Middle frontal gyrus (tissue), 1 donor: ENCODE results near the gene SHB.

Experiments used
- DNase-seq: peaks from one replicate; pipeline ENCODE4 v3.0.0-alpha.2; 2015; ENCODE audit warnings: low spot score; ENCODE audit errors: extremely low spot score

SHB gene

DNA sequence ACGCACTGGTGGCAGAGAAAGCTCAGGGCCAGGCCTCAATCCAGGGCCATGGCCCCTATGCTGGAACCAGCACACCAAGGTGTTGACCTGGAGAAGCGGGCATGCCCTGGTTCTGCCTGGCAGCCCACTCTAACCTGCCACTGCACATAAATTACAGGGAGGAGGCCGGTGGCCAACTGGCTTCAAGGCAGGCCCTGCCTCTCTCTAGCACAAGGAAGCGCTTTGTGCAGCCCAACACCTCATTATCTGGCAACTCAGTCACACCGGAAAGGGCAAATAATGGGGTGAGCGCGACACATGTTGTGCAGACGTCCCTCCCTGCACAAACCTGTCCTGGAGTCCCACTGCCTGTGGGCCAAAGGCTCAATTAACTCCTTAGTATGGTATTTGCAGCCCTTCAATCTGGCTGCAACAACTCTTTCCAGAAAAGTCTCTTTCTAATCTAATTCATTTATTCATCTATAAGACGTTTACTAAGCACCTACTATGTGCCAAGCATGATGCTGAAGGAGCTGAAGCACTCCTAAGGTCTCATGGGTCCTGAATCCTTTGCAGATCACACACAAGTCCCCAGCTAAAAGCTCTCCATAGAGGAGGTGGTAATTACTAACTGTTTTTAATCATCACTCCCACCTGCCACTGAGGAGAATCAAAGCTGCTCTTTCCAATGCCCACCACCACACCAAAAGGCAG is 24.9 kb downstream of the SHB start:
- no peak for DNase-seq

DNA sequence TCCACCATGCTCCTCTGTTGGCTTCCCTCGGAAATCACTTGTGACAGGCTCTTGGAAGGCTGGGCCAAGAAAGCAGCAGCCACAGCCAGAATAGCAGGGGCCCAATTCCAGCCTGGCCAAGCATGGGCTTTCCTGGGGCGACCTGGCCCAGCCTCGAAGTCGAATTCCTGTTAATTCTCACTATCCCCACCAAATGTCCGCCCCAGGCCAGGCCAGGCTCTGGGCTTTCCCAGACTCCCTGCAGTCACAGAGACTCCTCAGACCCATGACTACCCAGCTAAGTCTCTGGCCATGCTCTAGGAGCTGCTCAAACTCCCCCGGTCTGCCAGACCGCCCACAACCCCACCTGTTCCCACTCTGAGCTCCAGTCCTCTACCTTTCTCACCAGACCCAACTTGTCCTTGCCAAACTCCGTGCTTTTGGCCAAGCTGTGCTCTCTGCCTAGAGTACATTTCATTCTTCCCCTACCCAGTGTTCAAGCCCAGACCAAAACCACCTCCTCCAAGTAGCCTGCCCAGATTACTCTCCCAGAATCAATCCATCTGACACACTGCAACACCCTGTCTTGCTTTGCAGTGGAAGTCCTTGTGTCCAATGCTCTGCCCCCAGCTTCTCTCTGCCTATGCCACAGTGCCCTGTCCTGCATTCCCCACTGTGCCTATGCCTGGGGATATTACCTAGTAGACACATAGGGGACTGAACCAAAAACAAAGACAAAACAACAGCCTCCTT is 26.2 kb downstream of the SHB start:
- no peak for DNase-seq

DNA sequence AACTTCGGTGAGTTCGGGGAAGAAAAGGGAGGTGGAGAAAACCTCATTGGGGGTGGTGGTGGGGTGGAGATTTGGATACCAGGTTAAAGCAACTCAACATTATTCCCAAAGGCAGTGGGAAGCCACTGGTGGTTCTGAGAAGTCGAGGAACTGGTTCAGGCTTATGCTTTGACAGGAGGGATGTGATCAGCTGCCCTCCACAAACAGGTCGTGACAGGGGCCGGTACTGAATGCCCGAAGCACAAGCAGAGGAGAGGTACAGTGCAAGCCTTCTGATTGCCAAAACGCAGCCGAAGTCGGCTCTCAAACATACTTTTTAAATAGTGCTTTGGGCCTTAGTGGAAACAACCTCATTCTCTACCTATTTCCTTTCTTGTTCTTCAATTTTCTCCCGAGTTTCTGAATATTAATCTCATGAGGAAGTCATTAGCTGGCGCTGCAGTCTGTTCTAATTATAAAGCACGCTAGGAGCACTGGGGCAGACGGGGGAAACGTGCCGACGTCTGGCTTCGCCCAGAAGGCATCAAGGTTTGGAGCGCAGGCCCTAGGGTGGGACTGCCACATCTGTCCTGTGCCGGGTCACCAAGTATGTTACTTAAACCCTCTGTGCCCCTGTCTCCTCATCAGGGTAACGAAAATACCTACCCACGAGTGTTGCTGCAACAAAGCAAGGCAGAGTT is 27.3 kb downstream of the SHB start:
- no peak for DNase-seq

DNA sequence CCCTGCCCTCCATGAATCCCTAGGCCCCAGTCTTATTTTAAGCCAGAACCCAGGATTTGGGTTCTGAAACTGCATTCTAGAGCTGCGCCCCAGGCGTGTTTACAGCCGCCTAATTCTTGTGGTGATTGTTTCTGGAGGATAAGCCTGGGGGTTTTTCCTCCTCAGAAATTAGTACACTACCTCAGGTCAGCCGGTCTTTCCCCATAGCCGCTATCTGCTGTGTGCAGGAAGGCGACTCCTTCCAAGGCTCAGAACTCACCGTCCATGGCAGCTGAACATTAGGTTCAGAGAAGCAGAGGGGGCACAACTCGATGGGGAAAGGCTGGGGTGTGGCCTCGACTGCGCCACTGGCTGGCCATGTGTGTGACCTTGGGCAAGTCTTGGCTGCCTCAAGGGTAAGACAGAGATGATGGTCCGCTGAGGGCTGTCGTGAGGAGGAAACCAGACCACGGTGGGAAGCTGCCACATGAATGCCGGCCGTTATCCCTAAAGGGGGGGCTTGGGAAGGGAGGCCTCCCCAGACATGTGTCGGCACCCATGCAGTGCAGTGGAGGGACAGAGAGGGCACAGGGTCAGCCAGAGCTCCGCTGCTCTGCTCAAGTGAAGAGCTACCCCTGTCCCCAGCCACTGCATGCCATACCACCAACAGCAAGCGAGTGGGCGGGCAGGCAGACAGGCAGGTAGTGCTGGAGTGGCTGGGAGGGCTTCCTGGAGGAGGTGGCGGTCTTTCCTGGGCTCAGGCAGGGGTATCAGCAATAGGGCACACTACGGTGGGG is 28.9 kb downstream of the SHB start:
- no peak for DNase-seq

DNA sequence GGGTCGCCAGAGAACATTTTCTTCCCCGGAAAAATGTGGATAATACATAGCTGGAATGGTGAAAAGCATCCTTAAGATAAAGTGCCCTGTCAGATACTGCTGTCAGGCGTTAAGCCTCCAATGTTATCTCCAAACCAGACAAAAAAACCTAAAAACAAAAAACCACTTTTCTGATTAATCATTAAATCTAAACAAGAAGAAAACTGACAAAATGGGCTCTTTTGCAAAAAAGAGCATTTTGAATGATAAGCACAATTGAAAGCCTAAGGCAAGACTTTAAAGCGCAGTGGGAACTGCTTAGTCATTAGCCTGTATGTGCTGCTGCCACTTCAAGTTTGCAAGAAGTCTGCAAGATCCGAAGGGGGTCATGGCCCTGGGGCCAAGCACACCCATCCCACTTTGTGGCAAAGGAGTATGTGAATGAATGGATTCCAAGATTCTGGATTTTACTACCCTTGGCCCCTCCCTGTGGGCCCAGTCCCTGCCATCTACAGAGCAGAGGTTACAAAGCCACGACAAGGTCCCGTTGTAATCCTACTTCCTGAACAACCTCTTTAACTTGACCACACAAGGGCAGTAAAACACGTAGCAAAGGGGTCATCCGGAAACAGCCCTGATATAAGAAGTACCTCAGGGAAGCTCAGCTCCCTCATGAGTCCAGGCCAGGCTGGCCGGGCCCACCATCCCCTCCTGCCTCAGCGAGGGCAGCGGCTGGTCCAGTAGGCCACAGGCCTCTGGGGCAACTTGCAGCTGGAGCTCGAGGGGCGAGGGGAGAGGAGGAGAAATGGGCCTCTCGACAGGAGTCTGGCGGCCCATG is 29.7 kb downstream of the SHB start:
- no peak for DNase-seq

DNA sequence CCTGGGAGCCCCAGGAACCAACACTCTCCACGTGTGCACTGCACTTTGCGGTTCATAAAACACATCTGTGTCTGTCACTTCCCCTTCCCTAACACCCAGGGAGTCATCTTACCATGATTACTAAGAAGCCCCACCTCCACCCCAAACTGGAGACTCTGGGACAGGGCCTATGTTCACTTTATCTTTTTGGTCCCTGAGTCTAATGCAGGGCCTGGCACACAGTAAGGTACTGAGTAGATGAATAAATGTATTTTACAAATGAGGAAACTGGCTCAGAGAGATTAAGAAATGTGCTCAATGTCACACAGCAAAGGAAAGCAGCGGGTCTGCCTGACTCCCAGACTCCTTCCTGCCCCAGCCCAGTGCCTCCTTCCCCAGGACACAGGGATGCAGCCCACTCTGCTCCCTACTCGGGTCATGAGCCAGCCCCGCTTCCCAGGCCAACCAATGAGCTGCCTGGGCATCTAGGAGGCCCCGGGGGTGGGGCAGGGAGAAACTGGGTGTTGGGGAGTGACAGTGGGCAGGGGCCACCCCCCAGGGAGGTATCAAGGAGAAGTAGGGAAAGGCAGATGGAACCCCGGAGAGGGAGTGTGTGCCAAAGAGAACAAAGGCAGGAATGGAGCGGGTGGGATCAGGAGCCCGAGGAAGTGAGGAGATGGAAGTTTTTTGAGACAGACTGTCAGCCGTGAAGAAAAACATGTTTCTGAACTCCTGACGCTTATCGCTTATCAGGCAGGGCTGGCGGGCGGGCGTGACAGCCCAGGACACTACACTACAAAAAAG is 30.5 kb downstream of the SHB start:
- DNase-seq: no peak

DNA sequence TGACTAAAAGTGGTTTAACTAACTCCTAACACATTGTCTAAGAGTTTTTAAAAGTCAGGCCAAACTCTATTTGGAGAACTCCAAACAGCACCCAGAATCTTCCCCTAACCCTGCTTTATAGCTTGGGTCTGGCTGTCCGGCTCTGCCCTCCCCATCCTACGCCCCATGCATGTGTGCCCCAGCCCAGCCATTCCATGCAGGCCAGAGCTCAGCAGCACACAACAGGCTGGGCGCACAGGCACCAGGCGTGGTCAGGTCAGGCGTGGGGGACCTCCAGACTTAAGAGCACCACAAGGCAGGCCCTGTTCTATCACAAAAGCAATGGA is 31.1 kb downstream of the SHB start:
- no peak for DNase-seq

DNA sequence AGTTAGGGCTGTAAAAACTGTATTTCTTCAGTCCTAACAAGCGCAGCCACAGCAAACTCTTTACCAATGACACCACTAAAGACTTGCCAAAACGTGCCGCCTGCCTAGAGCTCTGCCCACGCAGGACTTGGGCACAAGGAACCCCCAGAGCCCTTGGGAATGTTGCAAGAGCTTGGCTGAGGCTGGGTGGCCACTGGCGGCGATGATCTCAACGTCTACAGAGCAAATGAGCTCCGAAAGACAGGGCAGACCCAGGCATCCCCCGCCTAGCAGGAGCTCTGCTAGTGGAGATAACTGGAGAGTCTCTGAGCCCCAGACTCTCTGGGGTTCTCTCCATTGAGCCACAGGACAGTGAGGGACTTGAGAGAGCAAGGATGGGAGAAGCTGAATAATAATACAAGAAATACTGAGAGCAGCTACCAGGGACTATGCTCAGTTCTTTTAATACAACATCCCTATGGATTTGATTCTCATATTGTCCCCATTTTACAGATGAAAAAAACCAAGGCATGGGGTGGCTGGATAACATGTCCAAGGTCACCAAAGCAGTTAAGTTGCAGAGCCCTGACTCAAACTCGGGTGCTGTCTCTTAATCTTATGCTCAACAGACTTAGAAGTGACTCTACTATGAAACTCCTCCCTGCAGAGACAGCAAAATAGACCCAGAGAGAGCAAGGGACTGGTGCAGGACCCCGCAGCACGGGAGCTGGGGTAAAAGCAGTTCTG is 32.5 kb downstream of the SHB start:
- no peak for DNase-seq

DNA sequence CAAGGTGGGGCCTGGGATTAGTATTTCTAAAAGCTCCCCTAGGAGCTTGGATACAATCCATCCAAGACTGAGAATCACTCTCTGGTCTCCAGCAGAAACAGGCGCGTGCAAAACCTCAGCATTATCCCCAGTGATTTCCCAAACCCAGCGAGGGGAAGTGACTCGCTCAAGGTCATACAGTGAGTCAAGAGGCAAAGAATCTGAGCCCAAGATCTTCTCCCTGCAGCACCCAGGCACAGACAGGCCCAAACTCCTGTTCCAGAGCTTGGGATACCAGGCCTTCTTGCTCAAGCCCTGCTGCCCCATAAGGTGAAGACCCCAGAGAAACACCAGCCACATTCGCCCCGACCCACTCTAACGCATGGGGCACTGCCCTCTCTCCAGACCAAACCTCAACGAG is 33.2 kb downstream of the SHB start:
- DNase-seq: no peak

DNA sequence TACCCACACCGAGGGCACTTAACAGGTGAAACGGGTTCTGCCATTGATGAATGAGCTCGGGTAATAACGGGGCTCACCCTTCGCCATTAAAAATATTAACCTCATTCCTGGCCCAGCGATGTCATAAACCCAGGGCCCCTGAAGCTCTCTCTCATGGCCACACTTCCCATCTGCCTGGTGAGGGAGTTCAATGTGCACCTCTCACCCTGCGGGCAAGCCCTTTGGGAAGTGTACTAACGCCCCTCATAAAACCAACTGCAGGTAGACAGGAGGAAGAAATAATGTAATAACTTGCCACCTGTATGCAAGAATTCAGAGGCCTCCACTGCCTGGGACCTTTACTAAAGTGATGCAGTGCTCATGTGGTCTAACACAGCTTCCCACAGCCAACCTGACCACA is 35.1 kb downstream of the SHB start:
- DNase-seq: no peak

DNA sequence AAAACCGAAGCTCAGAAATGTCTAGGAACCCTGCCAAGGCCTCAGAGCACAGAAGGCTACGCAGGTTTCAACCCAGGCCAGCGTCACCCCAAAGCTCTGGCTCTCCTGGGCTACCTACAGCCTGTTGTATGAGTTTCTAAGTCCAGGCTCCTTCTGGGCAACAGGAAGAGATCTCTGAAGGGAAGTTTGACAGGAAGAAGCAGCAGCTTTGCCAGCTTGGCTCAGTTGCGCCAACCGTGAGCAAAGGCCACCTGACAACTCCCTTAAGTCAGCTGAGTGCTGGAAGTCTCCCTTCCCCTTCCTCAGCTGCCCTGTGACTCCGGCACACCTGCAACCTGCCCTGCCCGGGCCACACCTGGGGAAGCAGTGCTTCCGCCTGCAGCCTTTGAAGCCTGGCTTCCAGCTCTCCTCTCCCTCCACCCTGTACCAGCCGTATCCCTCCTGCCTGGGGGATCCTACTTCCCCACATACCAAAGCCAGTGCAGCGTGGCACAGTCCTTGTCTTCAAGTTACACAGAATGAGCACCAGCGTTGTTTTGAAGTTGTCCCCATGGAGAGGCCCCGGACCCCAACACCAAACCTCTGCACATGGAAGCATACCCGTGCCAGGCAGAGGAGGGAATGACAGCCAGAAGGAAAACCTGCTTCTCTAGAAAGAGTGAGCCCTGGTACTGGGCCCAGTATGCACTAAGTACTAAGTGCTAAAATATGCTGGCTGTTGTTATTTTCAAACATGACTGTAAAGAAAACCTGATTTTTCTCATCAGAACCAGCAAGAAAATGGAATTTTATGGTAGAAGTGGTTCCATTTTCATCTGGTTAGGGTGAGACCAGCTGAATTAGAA is 36.5 kb downstream of the SHB start:
- DNase-seq: no peak

DNA sequence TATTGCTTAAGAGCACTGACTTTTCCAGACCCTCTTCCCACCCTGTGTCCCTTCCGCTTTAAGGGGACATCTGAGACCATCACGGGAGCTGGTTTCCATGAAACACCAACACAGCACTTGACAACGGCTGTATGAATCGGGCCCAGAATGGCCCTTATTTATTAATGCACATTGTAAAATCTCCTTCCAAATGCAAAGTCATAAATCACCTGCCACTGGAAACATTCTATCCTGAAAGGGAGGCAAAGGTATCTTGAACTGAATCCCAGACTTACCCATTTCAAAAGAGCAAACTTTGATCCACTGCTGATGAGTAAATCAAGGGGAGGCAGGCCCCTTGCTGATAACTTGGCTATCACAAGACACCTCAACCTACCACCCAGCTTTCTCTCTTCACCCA is 37.4 kb downstream of the SHB start:
- no peak for DNase-seq

DNA sequence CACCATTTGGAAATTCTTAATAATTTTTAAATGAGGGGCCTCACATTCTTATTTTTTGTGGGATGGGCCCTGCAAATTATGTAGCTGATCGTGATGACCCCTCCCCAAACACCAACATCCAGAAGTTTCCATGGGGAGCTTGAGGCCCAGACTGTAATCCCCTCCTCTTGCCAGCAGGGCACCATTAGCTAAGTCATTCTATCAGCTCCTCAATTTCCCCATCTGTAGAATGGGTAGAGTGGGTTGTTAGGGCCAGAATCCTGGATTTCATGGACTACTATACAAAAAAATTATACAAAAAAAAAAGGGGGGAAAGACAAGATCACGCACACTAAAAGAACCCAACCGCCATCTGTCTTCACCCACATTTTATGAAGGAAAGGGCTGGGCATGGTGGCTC is 38.4 kb downstream of the SHB start:
- no peak for DNase-seq

DNA sequence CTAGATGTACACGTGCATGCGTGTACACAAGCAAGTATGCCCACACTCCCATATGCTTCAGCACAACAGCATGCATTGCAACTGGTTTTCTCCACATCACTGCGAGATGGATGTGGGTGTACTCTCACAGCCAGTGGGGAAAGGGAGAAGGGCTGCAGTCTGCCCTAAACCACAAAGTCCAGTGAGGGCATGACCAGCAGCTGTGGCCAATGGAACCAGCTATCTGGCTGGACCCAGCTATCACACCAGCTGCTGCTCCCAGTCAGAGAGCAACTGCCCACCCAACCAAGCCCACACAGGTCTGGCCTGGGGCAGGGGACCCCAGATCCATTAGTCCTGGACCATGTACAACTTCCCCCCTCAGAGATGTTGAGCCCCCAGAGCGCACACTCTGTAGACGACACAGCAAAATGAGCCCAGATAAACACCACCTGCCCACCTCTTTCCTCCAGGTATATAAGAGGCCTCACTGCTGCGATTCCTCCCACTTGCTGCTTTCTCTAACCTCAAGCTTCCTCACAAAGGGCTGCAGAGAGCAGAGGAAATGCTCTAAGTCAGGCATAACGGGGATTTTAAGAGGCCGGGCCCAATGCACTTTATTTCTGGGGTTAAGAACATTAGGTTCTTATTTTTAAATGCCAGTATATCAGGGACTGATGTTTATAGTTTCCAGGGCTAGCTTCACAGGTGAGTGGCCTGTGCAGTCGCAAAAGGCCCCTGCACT is 39.0 kb downstream of the SHB start:
- DNase-seq: no peak

DNA sequence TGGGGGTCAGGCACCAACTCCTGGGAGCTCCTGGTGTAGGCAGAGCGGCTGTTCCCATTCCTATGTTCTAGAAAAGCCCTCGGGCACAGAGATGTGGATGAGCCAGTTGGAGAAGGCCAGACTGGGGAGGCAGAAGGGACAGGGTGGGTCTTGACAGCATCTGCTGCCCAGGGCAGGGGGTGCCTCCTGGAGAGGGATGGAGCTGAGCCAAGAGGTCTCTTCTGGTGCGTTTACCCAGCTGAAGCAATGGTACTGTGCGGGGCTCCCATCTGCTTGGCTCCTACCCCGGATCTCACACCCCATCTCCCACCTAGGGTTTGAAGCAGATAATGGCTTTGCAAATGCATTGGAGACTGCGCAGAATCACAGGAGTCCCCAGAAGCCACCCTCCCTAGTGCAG is 41.3 kb downstream of the SHB start:
- DNase-seq: no peak

DNA sequence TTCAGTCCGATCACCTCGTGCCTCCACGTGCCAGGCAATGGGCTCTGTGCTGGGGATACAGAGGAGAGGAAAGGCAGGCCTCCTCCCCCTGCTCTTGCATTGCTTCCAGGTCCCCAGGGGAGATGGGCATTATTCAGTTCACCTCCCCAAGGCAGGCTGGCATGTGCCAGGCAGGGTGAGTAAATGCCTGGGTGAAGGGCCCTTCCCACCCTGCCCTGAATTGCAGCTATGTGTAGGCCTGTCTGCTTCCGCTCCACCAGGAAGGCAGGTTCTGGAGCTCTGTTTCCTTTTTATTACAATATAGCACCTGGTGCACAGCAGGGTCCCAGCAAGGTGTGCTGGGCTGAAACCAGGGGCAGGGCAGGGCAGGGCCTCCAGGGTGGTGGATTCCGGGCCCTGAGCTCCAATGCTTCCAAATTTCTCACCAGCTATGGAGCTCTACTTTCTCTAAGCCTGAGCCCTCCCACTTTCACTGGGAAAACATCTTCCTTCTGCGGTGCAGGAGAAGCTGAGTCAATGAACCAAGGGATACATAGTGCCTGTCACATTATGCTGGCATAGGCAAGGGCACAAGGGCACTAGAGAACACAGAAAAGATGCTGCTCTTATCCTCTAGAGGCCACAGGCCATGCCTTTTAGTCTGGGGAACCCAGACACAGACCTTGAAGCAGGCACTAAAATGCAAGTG is 42.0 kb downstream of the SHB start:
- no peak for DNase-seq

DNA sequence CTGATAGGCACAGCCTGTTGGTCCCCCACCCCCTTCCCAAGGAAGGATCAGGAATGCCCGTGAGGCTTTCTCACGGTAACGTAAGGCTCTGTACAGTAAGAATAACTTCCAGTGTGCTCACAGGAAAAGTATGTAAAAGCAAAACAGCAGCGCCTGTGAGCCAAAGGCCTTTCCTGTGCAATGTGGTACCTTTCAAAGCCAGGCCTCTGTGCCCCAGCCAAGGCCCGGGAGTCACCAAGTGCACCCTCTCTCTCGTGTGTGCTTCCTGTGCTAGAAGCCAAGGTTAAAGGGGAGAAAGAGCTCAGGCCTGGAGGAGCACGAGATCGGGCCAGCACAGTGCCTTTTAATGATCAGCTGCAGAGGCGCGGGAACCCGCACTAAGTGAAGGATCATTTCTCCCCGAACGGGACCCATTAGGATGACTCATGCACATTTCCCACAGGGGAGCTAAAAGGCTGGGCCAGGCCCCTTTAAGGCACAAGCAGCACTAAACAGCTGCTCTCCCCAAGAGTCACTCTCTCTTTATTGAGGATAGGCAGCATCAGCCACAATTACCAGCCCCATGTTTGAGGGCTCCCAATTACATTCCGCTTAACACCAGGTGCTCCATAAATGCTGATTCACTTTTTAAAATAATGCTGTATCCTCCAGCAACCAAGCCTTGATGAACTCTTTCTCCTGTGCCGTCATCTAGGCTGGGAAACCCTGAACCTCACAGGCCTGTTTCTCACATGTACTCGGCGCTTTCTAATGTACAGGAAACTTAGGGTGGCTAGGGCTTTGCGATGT is 42.8 kb downstream of the SHB start:
- DNase-seq: no peak
